AG10803 (cell line): ENCODE measurements around the gene SPAG6.

Source experiments
- DNase-seq: peaks from one replicate; pipeline ENCODE4 v3.0.0; 2010; ENCODE audit warnings: low read depth
- H3K4me3 ChIP-seq: 2 replicates; pipeline ENCODE4 v1.5.1; 2011; ENCODE audit warnings: mild to moderate bottlenecking, low read length, control low read depth
- TF ChIP-seq, protein P1 (sequence below): conservative IDR thresholded peaks from 2 replicates; pipeline ENCODE4 v1.5.1; 2011; ENCODE audit warnings: mild to moderate bottlenecking, low read length, control low read depth, inconsistent platforms

SPAG6 gene

GRCh38 chr10:22338185-22338900, 7.0 kb upstream of the SPAG6 start:
- TF ChIP-seq, protein P1, sequence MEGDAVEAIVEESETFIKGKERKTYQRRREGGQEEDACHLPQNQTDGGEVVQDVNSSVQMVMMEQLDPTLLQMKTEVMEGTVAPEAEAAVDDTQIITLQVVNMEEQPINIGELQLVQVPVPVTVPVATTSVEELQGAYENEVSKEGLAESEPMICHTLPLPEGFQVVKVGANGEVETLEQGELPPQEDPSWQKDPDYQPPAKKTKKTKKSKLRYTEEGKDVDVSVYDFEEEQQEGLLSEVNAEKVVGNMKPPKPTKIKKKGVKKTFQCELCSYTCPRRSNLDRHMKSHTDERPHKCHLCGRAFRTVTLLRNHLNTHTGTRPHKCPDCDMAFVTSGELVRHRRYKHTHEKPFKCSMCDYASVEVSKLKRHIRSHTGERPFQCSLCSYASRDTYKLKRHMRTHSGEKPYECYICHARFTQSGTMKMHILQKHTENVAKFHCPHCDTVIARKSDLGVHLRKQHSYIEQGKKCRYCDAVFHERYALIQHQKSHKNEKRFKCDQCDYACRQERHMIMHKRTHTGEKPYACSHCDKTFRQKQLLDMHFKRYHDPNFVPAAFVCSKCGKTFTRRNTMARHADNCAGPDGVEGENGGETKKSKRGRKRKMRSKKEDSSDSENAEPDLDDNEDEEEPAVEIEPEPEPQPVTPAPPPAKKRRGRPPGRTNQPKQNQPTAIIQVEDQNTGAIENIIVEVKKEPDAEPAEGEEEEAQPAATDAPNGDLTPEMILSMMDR: no peak
- H3K4me3 ChIP-seq: no peak overlapping the region
- no peak for DNase-seq

- no peak for DNase-seq
- TF ChIP-seq, protein P1: no peak
- no peak overlapping the region for H3K4me3 ChIP-seq
These were observed 6.4 kb upstream of the SPAG6 start for GRCh38 chr10:22338931-22339330.

GRCh38 chr10:22339761-22340328, 5.5 kb upstream of the SPAG6 start:
- H3K4me3 ChIP-seq: peak overlapping the region; percentile 73
- TF ChIP-seq, protein P1: no peak
- DNase-seq: no peak

- TF ChIP-seq, protein P1: no peak
- H3K4me3 ChIP-seq: peak overlapping the region; percentile 73
- DNase-seq: peak; percentile 75
These were observed 4.7 kb upstream of the SPAG6 start for GRCh38 chr10:22340329-22341189.

DNA sequence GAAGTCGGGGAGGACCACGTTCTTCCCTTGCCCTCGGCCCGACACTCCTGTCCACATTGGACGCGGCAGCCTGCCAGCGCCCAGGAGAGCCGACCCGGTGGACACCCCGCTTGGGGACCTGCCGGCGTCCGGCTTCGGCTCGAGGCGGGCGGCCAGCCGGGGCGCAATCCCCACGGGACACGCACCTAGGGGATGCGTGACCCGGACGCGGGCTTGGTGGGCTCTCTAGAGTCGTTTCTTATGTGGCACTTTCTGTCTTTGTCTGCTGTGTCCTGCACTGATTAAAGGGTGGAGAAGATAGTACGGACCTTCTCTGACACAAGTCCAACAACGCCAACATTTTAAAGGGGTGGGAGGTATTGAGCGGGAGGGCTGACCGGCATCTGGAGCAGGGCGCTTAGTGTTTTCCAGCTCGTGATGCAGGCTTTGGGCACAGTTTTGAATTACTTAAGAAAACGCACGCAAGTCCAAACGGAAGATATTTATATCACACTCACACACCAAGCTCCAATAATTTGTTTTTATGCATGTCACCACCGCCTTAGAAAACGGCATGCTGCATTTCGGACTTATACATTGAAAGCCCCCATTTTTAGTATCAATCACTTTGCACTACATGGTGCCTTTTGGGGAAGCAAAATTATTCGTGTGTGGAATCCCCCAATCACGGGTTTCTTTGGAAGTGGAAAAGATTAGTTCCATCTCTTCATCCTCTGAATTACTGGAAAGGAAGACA, 3.9 kb upstream of the SPAG6 start:
- TF ChIP-seq, protein P1: no peak
- peak; percentile 34 for DNase-seq
- peak overlapping the region; percentile 73 for H3K4me3 ChIP-seq

GRCh38 chr10:22341926-22342196, 3.4 kb upstream of the SPAG6 start:
- TF ChIP-seq, protein P1: no peak
- no peak overlapping the region for H3K4me3 ChIP-seq
- DNase-seq: no peak
